Heart left ventricle (tissue), 16 donors: ENCODE measurements around the gene CERT1. TPM values are rescaled to one million over a fixed set of nuclear protein-coding genes. Genes with fewer than 3 reads are reported as not detected.

Experiments used
- ATAC-seq, 4 donors: fragments of 200-7000 bp; cut with Tn5 transposase; one replicate each; pipeline ENCODE4 v1.9.1; 2020 to 2022; ENCODE audit warnings: moderate library complexity in 4 of 4, mild to moderate bottlenecking in 3 of 4, moderate number of reproducible peaks in 1 of 4
- DNase-seq, 5 donors: peaks; one replicate each; pipeline ENCODE4 v3.0.0-alpha.2; 2020
- H3K27ac ChIP-seq, 12 donors: fragments of 200-600 bp; sonication (generic) in 4 of 12; one replicate each; pipeline versions ENCODE4 v1.5.0 to v1.8.0; 2016 to 2022; ENCODE audit warnings: mild to moderate bottlenecking in 2 of 12
- H3K27me3 ChIP-seq, 9 donors: fragments of 200-600 bp; sonication (generic) in 2 of 9; one replicate each; pipeline versions ENCODE4 v1.5.1 to v1.8.0; 2016 to 2022; ENCODE audit warnings: mild to moderate bottlenecking in 3 of 9
- H3K36me3 ChIP-seq, 9 donors: fragments of 200-600 bp; sonication (generic) in 2 of 9; one replicate each; pipeline versions ENCODE4 v1.5.0 to v1.8.0; 2018 to 2022; ENCODE audit warnings: mild to moderate bottlenecking in 2 of 9
- H3K4me1 ChIP-seq, 12 donors: fragments of 200-600 bp; sonication (generic) in 4 of 12; one replicate each; pipeline versions ENCODE4 v1.5.0 to v1.8.0; 2016 to 2022; ENCODE audit warnings: mild to moderate bottlenecking in 3 of 12
- H3K4me3 ChIP-seq, 12 donors: fragments of 200-600 bp; sonication (generic) in 4 of 12; one replicate each; pipeline versions ENCODE4 v1.5.0 to v1.8.0; 2017 to 2022; ENCODE audit warnings: mild to moderate bottlenecking in 9 of 12, moderate library complexity in 4 of 12
- H3K9me3 ChIP-seq, 12 donors: fragments of 200-600 bp; sonication (generic) in 4 of 12; one replicate each; pipeline versions ENCODE4 v1.5.0 to v1.8.0; 2016 to 2022; ENCODE audit warnings: mild to moderate bottlenecking in 1 of 12
- CTCF ChIP-seq, 12 donors: fragments of 200-600 bp; sonication (generic) in 4 of 12; IDR thresholded peaks; one replicate each; pipeline versions ENCODE4 v1.5.0 to v1.8.0; 2018 to 2022; ENCODE audit warnings: antibody characterized with exemption in 12 of 12, mild to moderate bottlenecking in 5 of 12
- POLR2A ChIP-seq, 2 donors: fragments of 450-650 bp; IDR thresholded peaks; one replicate each; pipeline ENCODE4 v1.6.1; 2017; ENCODE audit warnings: antibody characterized with exemption in 2 of 2, mild to moderate bottlenecking in 2 of 2, moderate library complexity in 2 of 2
- WGBS, 4 donors: extraction: QIAGEN DNeasy Blood & Tissue Kit in 2 of 4; methylation state at CpG; one replicate each; pipeline versions ENCODE4 v1.1.5 to v1.1.7; 2013 to 2018; 5-methylcytosine and 5-hydroxymethylcytosine counted together
- intact Hi-C, 10 donors: fragments of 100-400 bp; cut with DNase I; formaldehyde crosslinking; loops; one replicate each; pipeline versions ENCODE4 v1.11.1 to v1.14.2; 2022
- polyA plus RNA-seq, 2 donors: library from polyadenylated mRNA; stranded (reverse); fragments of 200-250 nt; gene quantifications; one replicate each; pipeline ENCODE4 v1.2.3, GENCODE V29; 2013
- total RNA-seq, 9 donors: library from RNA; depleted of rRNA in 2 of 9; stranded (reverse); fragments of >200 nt in 2 of 9; fragmentation: NEBNext Ultra II Directional in 3 of 9; extraction: Animal tissue kit (Norgen Biotek cat#: 25700) in 3 of 9; gene quantifications; one replicate each; pipeline versions ENCODE4 v1.1.0 to v1.2.4, GENCODE V29; 2016 to 2023
- donor health status: ischemic (EF 13 %, LVEDD 7.1; RV severe dilation, severe dysfunction).
- donor health status: healthy with polysubstance abuse.
- donor health status: DM: no; HTN: yes; CAD: no.
- donor health status: DM: no; HTN: no; CAD: no.
- donor health status: ischemic (EF 25% LVEDD 6.9; RV normal size, moderate dysfunction).
- donor health status: ischemic (EF 25% LVEDD 5.7; RV mildly dilated, moderate dysfunction).
- donor health status: healthy.
- donor health status: DM: yes; HTN: yes; CAD: no.
- donor health status: ischemic (EF 35%, LVEDD 5.7; RV mildly dilated, moderate dysfunction).
- donor health status: nonischemic (EF 11% LVEDD 7.7; RV severe dilation, severe dysfunction).
- donor health status: DM: yes; HTN: yes; CAD: no.
- donor health status: PGD.
- donor health status: ischemic (EF 29% LVEDD 5.4; RV normal size, mild dysfunction).
- donor health status: nonischemic (EF 23%, LVEDD 6.1; RV moderate dilation, normal function).

The CERT1 gene
- total and polyA plus RNA-seq, 11 donors, result 6.7 to 57.6 (median 27.3) TPM

- WGBS, 4 donors, result 82 to 100% (median 96%) methylated on average over 1 of the region's 1 CpG
- intact Hi-C loops, result no loop called here
These were observed 61.4 kb downstream of the CERT1 start for GRCh38 chr5:75450069-75450468.

GRCh38 chr5:75446068-75446467 is 65.4 kb downstream of the CERT1 start:
- WGBS, 4 donors, result 98% methylated on average over 2 of the region's 2 CpGs
- H3K36me3 ChIP-seq, result no peaks in the 10 kb centered on the region
- peaks cover 0 to 39% (median 5%) of the 10 kb centered on the region in 12 donors for H3K9me3 ChIP-seq
- no peak overlapping the region for H3K27ac ChIP-seq
- no peak for DNase-seq
- H3K4me3 ChIP-seq, result no peak overlapping the region
- intact Hi-C loops, result no loop called here
- H3K4me1 ChIP-seq, result peaks cover 0 to 2% (median 0%) of the 10 kb centered on the region in 12 donors
- no peak for ATAC-seq
- no peak for TF ChIP-seq CTCF (IDR thresholded peaks at IDR 0.05)
- TF ChIP-seq POLR2A (IDR thresholded peaks at IDR 0.05), result no peak
- H3K27me3 ChIP-seq, result no peaks in the 10 kb centered on the region

More at GRCh38 chr5:75450069-75450468, 61.4 kb downstream of the CERT1 start:
- Histone ChIP-seq H3K9me3 (peaks cover 0 to 19% (median 5%) of the 10 kb centered on the region in 12 donors), H3K36me3 (peaks cover 0 to 10% (median 4%) of the 10 kb centered on the region in 9 donors), H3K27me3 (no peaks in the 10 kb centered on the region), H3K4me1 (peaks cover 0 to 5% (median 0%) of the 10 kb centered on the region in 12 donors), H3K4me3 (no peak overlapping the region), H3K27ac (no peak overlapping the region)
- DNase-seq (no peak), ATAC-seq (no peak)
- no peak for TF ChIP-seq CTCF (IDR thresholded peaks at IDR 0.05)

- H3K27me3 ChIP-seq, result no peaks in the 10 kb centered on the region
- intact Hi-C loops, result loop anchor here in 1 of 10 donors (1.0 kb wide), 1 partner anchor 29 kb away; no protein-coding TSS in a partner anchor
These were observed 69.9 kb downstream of the CERT1 start for GRCh38 chr5:75441560-75441959.

GRCh38 chr5:75439276-75439675 is 72.2 kb downstream of the CERT1 start:
- DNase-seq, result no peak
- Histone ChIP-seq H3K4me1 (peaks cover 0 to 10% (median 0%) of the 10 kb centered on the region in 12 donors), H3K27ac (no peak overlapping the region), H3K4me3 (no peak overlapping the region), H3K27me3 (no peaks in the 10 kb centered on the region), H3K9me3 (peaks cover 0 to 20% (median 0%) of the 10 kb centered on the region in 12 donors), H3K36me3 (peaks cover 0 to 5% (median 0%) of the 10 kb centered on the region in 9 donors)
- no peak for ATAC-seq
- intact Hi-C loops, result loop anchor here in 1 of 10 donors (10.0 kb wide), 1 partner anchor 136 kb away; no protein-coding TSS in a partner anchor
- WGBS, 4 donors, result 74 to 82% (median 80%) methylated on average over 2 of the region's 2 CpGs
- no peak for TF ChIP-seq CTCF (IDR thresholded peaks at IDR 0.05)
- TF ChIP-seq POLR2A (IDR thresholded peaks at IDR 0.05), result no peak

More at GRCh38 chr5:75441560-75441959, 69.9 kb downstream of the CERT1 start:
- peaks cover 0 to 3% (median 0%) of the 10 kb centered on the region in 9 donors for H3K36me3 ChIP-seq
- DNase-seq, result no peak
- H3K4me3 ChIP-seq, result no peak overlapping the region
- H3K9me3 ChIP-seq, result peaks cover 0 to 34% (median 3%) of the 10 kb centered on the region in 12 donors
- H3K27ac ChIP-seq, result no peak overlapping the region
- 95 to 97% (median 96%) methylated on average over 2 of the region's 2 CpGs for WGBS, 4 donors
- TF ChIP-seq CTCF (IDR thresholded peaks at IDR 0.05), result no peak
- no peak for TF ChIP-seq POLR2A (IDR thresholded peaks at IDR 0.05)
- peaks cover 0 to 10% (median 0%) of the 10 kb centered on the region in 12 donors for H3K4me1 ChIP-seq
- ATAC-seq, result no peak
